HG03139 (cell line): Measurements from ENCODE around the gene ZNF367.

Experiments
- ATAC-seq: cut with Tn5 transposase; IDR thresholded peaks from one replicate; pipeline ENCODE4 v1.9.1; 2021; ENCODE audit not compliant: unreplicated experiment

The ZNF367 gene

GRCh38 chr9:96437454-96437853, 19.3 kb upstream of the ZNF367 start:
- no peak for ATAC-seq

- no peak for ATAC-seq
Measured at GRCh38 chr9:96436456-96437126, 18.4 kb upstream of the ZNF367 start.

GRCh38 chr9:96436063-96436455, 17.9 kb upstream of the ZNF367 start:
- no peak for ATAC-seq

DNA sequence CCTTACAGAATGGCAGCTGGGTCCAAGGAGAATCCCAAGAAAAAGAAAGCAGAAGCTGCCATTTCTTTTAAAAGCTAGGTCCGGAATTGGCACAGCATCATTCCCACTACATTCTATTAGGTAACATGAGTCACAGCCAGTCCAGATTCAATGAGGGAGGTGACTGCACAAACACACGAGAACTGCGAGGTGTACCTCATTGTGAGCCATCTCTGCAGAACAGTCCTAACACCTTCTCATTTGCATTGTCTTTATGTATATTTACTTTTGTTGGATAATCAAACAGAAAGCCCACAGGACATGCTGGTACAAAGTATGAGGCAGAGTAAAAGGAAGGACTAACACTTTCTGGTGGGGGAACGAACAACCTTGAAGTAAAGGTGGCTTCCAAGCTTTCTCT, 17.2 kb upstream of the ZNF367 start:
- no peak for ATAC-seq

GRCh38 chr9:96430377-96430776, 12.2 kb upstream of the ZNF367 start:
- ATAC-seq = no peak

GRCh38 chr9:96429732-96430131, 11.6 kb upstream of the ZNF367 start:
- no peak for ATAC-seq

DNA sequence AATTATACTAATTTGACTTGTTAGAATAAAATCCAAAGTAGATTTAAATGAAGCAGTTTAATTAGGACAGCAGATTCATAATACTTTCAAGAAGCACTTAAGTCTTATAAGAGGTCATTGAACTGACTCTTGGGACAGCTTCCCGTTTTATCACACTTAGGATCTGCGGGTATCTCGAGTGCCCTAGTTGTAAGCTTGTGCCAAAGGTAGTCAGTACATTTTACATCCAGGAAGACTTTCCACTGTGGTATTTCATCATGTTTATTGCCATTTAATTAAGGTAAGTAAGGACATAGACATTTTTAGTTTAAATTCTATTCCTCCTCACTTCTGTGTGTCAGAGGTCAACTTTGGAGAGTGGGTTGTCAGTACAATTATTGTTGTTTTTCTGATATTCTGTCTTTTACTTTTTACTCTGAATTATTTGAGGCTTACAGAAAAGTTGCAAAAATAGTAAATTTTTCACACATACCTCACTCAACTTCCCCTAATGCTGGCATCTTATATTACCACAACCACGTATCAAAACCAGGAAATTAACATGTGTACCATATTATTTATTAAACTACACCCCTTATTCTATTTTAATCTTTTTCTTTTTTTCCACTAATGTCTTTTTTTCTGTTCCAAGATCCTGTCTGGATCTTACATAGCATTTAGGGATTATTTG, 7.5 kb upstream of the ZNF367 start:
- no peak for ATAC-seq

DNA sequence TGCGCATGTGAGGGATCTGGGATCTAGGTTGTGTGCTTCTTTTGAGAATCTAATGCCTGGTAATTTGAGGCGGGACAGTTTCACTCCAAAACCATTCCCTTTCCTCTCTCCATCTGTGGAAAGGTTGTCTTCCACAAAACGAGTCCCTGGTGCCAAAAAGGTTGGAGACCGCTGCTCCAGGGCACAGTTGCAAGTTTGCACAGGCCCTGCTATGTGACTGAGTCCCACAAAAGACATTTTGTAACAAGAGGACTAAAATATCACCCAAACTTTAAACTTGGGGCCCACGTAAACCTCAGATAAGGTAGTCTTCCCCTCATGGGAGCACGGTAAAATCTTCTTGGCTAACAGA, 5.8 kb upstream of the ZNF367 start:
- no peak for ATAC-seq

DNA sequence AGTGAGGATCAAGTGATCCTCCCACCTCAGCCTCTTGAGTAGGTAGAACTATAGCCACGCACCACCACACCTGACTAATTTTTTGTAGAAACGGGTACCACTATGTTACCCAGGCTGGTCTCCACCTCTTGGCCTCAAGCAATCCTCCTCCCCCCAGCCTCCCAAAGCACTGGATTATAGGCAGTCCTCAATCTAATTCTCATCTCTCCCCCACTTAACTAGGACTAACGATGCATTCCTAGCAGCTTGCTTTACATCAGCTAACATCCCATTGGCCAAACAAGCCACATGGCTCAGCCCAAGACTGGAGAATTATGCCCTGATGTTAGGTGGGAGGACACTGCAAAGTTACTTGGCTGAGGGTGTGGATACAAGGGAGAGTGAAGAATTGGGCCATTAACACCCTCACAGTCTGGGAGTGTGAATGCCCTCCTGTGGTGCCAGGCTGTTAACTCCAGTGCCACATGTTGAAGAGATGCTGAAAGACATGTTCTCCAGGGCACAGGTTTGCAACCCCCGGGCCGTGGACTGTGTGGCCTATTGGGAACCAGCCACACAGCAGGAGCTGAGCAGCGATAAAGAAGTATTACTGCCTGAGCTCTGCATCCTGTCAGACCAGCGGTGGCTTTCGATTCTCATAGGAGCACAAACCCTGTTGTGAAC, 5.3 kb upstream of the ZNF367 start:
- no peak for ATAC-seq

DNA sequence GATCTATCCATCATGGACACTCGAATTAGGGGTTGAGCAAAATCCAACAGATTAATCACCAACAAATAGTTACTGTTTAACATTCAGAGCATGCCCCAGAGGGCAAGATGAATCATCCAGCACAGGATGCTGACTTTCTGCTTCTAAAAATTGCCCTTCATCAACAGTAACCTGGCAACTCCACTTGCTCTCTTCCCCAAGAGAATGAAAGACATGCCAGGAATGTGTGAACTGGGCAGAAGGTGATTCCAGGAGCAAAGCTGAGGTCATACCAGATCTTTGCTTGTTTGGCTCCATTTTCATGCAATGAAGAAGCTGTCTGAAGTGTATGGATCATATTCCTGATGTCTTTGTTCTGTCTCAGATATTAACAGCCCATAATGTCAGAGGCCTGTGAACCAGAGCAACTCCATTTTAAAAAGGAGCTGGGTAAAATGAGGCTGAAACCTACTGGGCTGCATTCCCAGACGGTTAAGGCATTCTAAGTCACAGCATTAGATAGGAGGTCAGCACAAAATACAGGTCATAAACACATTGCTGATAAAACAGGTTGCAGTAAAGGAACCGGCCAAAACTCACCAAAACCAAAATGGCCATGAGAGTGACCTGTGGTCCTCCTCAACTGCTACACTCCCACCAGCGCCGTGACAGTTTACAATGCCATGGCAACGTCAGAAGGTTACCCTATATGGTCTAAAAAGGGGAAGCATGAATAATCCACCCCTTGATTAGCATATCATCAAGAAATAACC, 2.5 kb upstream of the ZNF367 start:
- ATAC-seq = no peak

DNA sequence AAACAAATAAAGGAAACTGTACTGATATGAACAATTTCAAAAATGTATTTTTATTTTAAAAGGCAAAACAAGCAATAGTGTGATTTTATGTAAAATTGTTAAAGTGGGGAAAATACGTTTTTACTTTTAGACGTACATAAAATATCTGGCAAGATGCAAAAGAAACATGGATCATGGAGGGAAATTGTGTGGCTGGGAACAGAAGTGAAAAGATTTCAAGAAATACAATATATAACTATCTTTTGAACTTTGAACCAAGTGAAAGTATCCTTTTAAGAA, 1.5 kb upstream of the ZNF367 start:
- ATAC-seq = no peak

GRCh38 chr9:96418920-96419690, 935 bp upstream of the ZNF367 start:
- ATAC-seq = peak; percentile 31

DNA sequence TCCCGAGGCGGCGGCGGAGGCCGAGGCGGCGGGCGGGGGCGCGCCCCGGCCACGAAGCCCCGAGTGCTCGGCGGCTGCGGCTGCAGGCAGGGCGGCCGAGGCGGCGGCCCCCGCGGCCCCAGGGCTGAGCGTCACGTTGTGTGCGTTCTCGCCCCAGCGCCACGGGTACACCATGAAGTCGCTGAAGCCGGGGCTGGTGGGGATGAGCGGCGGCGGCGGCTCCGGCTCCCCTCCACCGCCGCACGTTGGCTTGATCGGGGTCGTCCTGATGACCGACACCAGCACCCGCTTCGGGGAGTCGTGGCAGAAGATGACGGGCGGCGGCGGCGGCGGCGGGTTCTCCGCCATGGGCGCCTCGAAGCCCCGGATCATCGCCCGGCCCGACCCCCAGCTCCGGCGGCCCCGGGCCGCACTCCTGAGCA, 498 bp downstream of the ZNF367 start:
- peak; percentile 0 for ATAC-seq

GRCh38 chr9:96417051-96417586, 1.1 kb downstream of the ZNF367 start:
- ATAC-seq = peak; percentile 20

DNA sequence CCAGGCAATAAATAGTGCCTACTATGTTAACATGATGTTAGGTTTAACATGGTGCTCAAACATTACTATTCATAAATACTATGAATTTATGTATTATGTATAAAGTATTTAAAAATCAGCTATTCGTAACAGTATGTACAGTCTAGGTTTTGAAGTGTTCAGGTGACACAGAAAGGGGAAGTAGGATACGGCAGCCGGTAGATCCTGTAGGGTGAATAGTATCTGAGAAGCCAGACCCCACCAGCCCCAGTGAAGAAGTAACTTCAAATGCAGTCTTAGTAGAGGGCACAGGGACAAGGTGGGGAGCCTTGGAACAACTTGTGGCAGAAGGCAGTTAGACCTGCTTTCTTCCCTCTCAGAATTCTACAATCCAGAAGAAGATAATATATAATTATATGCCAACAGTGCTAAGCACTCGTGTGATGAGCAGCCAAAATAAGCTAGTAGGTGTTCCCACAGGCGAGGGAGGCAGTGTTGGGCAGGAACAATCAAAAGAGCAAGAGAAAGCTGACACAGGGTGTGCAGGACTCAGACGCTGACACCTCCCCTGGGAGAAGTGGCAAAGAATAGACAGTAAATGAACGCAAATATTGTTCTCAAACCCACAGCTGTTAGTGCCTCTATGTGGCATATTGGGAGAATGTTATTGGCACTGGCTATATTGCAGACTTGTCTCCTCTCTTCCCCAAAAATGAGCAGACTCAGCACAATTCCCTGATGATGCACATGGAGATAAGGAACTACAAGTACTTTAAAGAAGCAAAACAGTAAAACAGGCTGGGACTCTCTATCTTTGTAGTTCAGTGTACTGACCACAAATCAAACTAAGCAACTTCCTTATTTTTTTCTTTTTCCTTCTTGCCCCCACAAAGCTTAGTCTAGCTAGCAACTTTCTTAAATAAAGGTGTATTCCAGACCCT, 4.6 kb downstream of the ZNF367 start:
- ATAC-seq = no peak

- no peak for ATAC-seq
Measured at GRCh38 chr9:96412174-96412913, 5.8 kb downstream of the ZNF367 start.

DNA sequence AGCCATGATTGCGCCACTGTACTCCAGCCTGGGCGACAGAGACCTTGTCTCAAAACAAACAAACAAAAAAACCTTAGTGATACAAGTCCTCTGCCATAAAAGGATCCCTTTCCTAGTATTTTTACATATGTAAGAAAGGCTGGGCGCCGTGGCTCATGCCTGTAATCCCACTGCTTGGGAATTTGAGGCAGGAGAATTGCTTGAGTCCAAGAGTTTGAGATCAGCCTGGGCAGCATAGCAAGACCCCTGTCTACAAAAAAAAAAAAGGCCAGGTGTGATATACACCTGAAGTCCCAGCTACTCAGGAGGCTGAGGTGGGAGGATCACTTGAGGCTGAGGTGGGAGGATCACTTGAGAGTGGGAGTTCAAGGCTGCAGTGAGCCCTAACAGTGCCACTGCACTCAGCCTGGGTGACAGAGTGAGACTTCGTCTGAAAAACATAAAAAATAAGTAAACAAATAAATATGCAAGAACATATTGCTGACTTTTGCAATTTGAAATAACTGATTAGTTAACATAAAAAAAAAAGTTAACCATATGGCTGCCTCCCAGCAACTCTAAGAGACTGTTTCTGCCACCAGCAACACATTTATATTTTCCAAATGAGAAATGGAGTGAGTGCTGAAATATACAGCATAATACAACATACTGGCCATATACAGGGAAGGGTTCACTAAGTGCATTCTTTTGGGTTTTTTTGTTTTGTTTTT, 6.9 kb downstream of the ZNF367 start:
- no peak for ATAC-seq

DNA sequence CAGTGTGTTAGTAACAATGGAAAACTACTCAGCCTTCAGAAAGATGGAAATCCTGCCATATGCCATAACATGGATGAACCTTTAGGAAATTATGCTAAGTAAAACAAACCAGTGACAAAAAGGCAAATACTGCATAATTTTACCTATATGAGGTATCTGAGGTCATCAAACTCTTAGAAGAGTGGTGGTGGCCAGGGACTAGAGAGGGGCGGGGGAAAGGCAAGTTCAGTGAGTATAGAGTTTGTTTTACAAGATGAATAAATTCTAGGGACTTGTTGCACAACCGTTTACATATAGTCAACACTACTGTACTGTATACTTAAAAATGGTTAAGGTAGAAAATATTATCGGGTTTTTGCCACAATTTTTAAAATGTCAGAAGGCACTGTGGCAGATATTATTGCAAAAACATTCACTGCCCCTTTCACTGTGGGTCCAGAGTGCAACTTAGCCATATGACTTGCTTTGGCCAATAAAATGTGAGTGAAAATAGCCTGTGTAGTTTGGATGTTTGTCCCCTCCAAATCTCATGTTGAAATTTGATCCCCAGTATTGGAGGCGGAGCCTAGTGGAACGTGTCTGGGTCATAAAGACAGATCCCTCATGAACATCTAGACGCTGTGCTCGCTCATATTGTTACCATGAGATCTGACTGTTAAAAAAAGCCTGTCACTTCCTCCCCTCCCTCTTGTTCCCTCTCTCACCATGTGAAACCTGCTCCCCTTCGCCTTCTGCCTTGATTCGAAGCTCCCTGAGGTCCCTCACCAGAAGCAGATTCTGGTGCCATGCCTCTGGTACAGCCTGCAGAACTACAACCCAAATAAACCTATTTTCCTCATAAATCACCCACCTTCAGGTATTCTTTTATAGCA, 9.5 kb downstream of the ZNF367 start:
- ATAC-seq = no peak
